Fibroblast of the conjunctiva (primary cell): ENCODE measurements around the gene TMEM101.
"Not testable (repeated sequence)": the region's sequence is repeated elsewhere in the genome, so short reads cannot be mapped to it uniquely, and the experiment has no call there.

Experiments used
- DNase-seq: peaks from one replicate; pipeline ENCODE4 v3.0.0-alpha.2; 2010; ENCODE audit warnings: low read depth

The TMEM101 gene

DNA sequence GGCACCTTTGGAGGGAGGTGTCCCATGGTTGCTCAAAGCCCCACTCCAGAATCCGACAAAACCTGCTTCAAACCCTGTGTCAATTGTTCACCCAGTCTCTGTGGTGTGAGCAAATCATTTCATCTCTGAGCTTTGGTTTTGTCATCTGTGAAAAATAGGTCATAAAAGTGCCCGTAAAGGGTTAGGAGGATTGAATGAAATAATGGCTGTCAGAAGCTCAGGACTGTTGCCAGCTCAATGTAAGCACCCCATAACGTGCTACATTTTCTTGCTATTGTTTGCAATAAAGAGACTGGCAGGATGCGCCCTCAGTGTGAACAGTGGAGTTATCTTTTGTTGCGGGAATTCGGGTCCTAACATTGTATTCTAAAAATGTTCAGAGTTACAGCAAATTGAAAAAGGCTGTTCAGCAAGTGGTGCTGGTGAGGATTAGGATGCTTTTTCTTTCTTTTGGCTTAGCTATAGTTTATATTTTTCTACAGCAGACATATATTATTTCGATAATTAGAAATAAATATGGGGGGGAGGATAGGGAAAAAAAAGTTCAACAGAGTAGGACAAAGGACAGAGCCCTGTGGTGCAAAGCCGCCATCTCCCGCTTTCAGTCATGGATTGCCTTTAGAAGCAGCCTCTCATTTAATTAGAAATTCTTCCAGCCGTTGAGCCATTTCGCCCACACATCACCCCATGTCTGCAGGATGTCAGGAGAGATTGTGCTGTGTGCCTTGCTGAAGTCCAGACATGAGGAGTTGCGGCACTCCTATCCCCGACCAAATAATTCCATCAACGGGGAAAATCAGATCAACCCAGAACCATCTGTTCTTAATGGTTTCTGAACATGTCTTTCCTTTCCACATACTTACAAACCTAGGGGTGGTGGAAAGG lies 40.1 kb downstream of the TMEM101 start:
- DNase-seq, result no peak

DNA sequence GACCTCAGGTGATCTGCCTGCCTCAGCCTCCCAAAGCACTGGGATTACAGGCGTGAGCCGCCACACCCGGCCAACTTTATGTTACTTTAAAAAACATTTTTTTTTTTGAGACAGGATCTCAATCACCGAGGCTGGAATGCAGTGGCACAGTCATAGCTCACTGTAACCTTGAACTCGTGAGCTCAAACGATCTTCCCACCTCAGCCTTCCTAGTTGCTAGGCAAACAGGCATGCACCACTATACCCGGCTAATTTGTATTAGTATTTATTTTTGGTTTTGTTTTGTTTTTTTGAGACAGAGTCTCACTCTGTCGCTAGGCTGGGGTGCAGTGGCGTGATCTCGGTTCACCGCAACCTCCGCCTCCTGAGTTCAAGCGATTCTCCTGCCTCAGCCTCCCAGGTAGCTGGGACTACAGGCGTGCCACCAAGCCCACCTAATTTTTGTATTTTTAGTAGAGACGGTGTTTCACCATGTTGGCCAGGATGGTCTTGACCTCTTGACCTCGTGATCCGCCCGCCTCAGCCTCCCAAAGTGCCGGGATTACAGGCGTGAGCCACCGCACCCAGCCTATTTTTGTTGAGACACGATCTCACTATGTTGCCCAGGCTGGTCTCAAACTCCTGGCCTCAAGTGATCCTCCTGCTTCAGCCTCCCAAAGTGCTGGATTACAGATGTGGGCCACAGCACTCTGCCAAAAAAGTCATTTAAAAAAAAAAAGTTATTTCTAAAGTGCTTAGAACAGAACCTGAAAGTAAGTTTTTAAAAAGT lies 42.1 kb downstream of the TMEM101 start:
- not testable (repeated sequence) for DNase-seq

DNA sequence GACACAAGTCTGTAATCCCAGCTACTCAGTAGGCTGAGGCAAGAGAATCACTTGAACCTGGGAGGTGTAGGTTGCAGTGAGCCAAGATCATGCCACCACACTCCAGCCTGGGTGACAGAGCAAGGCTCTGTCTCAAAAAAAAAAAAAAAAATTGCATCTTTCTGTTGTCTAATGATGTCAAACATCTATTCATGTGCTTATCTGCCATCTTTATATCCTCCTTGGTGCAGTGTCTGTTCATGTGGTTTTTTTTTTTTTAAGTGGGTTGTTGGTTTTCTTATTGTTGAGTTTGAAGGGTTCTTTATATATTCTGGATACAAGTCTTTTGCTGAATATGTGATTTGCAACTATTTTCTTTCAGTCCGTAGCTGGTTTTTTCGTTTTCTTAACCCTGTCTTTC lies 43.3 kb downstream of the TMEM101 start:
- not testable (repeated sequence) for DNase-seq

DNA sequence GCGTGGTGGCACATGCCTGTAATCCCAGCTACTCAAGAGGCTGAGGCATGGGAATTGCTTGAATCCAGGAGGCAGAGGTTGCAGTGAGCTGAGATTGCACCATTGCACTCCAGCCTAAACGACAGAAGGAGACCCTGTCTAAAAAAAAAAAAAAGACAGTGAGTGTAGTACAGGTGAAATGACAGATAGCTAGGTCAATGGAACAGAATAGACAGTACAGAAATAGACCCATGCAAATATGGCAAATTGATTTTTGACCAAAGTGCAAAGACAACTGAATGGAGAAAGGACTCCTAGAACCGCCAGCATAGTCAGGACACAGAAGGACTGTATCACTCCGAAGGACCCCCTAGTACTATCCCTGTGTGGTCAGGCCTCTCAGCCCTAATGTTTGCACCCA lies 44.4 kb downstream of the TMEM101 start:
- DNase-seq, result no peak

DNA sequence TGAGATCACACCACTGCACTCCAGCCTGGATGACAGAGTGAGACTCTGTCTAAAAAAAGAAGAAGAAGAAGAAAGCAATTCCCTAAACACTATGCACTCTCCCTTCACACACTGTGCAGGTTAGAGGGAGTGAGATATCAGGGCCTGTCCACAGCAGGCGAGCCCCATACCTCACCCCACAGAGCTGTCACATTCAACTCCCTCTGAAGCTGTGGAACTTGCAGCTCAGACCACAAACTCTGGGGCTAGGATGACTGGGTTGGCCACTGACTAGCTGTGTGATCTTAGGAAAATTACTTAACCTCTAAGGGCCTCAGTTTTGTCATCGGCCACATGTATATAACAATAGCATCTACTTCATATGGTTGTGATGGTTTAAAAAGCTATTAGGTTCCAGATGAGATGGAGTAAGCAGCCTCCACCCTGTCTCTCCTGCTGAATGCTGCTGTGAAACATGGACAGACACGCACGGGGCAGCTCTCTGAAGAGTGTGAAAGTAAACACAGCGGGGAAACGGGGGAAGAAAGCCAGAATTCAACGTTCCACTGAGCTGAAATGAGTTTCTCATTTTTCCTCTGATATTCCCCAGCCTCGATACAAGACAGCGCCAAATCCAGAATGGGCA lies 47.4 kb downstream of the TMEM101 start:
- DNase-seq, result no peak

DNA sequence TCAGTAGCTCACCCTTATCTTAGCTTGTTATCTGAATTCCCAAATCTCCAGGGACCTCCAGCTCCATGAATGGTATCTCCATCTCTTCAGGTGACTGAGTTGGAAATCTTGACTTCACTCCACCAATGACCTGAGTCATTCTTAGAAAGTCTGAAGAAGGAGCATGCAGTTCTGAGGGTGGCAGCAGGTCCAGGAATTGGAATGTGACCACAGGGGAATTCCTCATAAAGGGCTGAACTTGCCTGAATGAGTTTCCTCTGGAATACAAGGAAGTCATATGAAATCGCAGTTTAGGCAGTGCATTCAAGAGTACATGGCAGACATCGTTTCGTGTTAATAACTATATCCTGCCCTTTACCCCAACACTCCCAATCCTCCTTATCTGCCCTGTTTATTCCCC lies 48.5 kb downstream of the TMEM101 start:
- no peak for DNase-seq

DNA sequence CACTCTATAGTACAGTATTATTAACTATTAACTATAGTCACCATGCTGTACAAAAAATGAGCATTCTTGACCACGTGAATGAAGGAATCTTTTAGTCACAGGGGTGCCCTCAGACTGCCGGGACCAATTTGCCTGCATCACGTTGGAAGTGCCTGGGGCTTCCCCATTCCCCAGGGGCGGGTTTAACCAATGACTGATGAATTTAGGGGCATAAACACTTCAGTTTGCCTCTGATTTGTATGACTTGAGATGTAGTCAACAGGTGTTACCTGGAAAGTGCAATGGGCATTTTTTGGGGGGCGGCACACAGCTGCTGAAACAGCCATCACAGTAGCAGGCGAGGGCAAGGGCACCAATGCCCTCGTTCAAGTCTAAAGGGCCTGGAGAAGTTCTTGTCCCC lies 52.3 kb downstream of the TMEM101 start:
- no peak for DNase-seq

DNA sequence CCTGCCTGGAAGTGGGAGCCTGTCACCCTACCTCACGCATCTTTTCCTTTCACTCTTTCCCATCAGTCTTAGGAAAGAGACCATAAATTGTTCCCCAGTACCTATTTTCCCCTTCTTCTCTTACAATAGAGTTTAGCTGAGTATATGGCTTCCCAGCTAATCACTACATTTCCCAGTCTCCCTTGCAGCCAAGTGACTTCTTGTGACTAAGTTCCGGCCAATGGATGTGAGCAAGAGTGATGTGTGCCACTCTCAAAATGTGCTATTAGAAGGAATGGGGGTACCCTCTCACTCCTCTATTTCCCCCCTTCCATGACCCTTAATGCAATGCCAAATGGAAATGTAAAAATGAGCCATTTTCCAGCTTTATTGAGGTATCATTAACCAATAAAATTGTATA lies 52.8 kb downstream of the TMEM101 start:
- DNase-seq, result no peak

DNA sequence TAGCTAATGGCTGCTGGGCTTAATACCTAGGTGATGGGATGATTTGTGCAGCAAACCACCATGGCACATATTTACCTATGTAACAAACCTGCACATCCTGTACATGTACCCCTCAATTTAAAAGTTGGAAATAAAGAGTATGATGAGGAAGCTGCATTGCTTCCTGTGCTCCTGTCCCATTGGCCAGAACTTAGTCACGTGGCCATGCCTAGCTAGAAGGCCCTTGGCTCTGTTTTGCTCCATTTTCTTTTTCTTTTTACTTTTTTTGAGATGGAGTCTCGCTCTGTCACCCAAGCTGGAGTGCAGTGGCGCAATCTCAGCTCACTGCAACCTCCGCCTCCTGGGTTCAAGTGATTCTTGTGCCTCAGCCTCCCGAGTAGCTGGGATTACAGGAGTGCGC lies 53.5 kb downstream of the TMEM101 start:
- DNase-seq, result not testable (repeated sequence)
